Bronchial epithelial cell (primary cell): ENCODE data around the gene NRSN2. TPM values are rescaled to one million over a fixed set of nuclear protein-coding genes. Genes with fewer than 3 reads are reported as not detected.
A peak's percentile ranks its signal among the peaks of the same experiment; 100 is the strongest.

Source experiments
- DNase-seq: peaks from one replicate; pipeline ENCODE4 v3.0.0-alpha.2; 2010; ENCODE audit warnings: low read depth
- FAIRE-seq: peaks from 2 replicates; lab custom pipeline; 2011; peaks lifted over from hg19 to GRCh38; lab: Jason Lieb, UNC
- H3K27me3 ChIP-seq: 2 replicates; pipeline ENCODE4 v1.5.1; 2011; ENCODE audit warnings: low read length; ENCODE audit not compliant: control insufficient read depth, insufficient read depth
- H3K36me3 ChIP-seq: 2 replicates; pipeline ENCODE4 v1.5.1; 2011; ENCODE audit warnings: low read length; ENCODE audit not compliant: control insufficient read depth, insufficient read depth
- H3K4me3 ChIP-seq: 2 replicates; pipeline ENCODE4 v1.5.1; 2011; ENCODE audit warnings: mild to moderate bottlenecking, low read depth, low read length, control low read depth
- total RNA-seq: library from RNA; depleted of rRNA; stranded (reverse); fragments of >200 nt; gene quantifications from 2 replicates; pipeline ENCODE4 v1.2.1, GENCODE V29; 2014
- TF ChIP-seq, protein P1 (sequence below): IDR thresholded peaks from 2 replicates; pipeline ENCODE4 v1.5.1; 2011; ENCODE audit warnings: mild to moderate bottlenecking, moderate library complexity, low read length, control low read depth, inconsistent platforms; ENCODE audit not compliant: insufficient read depth, severe bottlenecking

The NRSN2 gene
- total RNA-seq, 1 donor from 2014 or later: 2.1 TPM

DNA sequence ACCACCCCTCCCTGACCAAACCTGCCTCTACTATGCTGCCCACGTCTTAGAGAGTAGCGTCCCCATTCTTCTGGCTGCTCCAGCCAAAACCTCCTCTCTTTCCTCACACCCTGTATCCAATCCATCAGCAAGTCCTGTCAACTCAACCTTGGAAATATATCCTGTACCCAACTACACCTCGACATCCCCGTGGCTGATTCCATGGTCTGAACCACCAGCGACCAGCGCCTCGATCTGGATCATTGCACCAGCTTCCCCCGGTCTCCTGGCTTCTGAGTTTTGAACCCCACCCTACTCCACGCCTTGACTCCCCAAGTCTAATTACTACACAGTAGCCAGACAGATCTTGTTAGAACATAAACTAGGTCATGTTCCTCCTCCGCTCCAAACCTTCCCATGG, 9.8 kb downstream of the NRSN2 start:
- DNase-seq (no peak), FAIRE-seq (no peak)
- Histone ChIP-seq H3K27me3 (no peaks in the 10 kb centered on the region), H3K4me3 (no peak overlapping the region), H3K36me3 (no peaks in the 10 kb centered on the region)
- TF ChIP-seq, protein P1, sequence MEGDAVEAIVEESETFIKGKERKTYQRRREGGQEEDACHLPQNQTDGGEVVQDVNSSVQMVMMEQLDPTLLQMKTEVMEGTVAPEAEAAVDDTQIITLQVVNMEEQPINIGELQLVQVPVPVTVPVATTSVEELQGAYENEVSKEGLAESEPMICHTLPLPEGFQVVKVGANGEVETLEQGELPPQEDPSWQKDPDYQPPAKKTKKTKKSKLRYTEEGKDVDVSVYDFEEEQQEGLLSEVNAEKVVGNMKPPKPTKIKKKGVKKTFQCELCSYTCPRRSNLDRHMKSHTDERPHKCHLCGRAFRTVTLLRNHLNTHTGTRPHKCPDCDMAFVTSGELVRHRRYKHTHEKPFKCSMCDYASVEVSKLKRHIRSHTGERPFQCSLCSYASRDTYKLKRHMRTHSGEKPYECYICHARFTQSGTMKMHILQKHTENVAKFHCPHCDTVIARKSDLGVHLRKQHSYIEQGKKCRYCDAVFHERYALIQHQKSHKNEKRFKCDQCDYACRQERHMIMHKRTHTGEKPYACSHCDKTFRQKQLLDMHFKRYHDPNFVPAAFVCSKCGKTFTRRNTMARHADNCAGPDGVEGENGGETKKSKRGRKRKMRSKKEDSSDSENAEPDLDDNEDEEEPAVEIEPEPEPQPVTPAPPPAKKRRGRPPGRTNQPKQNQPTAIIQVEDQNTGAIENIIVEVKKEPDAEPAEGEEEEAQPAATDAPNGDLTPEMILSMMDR: no peak

DNA sequence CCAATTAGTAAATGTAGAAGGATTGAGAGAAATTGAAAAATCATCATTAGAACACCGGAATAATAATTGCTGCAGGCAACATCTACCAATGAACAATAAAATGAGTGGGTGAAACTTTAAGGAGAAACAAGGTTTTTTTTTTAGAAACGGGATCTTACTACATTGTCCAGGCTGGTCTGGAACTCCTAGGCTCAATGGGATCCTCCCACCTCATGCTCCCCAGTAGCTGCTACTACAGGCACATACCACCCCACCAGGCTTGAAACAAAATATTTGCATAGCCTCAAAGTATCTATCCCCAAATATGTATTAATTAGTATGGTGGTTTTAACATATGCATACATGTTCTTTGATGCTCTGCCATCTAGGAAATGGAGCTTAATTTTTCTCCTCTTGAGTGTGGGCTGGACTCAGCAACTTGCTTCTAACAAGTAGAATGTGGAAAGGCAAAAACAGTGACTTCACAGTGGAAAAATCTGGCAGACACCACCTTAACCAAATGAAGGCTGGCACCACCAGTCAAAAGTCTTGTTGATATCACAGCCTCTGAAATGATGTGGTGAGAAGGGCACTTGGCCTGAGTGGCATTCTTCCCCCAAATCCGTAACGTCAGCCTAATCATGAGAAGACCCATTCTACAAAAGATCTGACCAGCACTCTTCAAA, 12.1 kb downstream of the NRSN2 start:
- TF ChIP-seq, protein P1: no peak
- Histone ChIP-seq H3K4me3 (no peak overlapping the region), H3K36me3 (no peaks in the 10 kb centered on the region), H3K27me3 (no peaks in the 10 kb centered on the region)
- DNase-seq (no peak), FAIRE-seq (no peak)

DNA sequence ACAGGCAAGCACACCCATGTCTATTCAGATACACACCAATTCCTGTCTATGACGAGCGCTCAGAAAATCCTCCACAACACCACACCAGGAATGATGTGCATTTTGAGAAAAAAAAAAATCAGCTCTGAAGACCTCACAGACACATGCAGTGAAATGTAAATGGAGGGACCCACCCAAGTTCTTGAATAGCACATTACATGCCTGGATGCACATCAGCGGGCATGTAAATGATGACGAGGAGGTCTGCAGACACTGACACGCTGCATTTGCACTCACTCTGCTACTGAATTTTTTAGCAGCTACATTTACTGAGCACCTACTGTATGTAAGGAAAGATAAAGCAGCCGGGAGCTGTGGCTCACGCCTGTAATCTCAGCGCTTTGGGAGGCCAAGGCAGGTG, 14.7 kb downstream of the NRSN2 start:
- no peak for DNase-seq
- FAIRE-seq: no peak
- H3K27me3 ChIP-seq: no peaks in the 10 kb centered on the region
- TF ChIP-seq, protein P1: no peak
- no peaks in the 10 kb centered on the region for H3K36me3 ChIP-seq
- no peak overlapping the region for H3K4me3 ChIP-seq

DNA sequence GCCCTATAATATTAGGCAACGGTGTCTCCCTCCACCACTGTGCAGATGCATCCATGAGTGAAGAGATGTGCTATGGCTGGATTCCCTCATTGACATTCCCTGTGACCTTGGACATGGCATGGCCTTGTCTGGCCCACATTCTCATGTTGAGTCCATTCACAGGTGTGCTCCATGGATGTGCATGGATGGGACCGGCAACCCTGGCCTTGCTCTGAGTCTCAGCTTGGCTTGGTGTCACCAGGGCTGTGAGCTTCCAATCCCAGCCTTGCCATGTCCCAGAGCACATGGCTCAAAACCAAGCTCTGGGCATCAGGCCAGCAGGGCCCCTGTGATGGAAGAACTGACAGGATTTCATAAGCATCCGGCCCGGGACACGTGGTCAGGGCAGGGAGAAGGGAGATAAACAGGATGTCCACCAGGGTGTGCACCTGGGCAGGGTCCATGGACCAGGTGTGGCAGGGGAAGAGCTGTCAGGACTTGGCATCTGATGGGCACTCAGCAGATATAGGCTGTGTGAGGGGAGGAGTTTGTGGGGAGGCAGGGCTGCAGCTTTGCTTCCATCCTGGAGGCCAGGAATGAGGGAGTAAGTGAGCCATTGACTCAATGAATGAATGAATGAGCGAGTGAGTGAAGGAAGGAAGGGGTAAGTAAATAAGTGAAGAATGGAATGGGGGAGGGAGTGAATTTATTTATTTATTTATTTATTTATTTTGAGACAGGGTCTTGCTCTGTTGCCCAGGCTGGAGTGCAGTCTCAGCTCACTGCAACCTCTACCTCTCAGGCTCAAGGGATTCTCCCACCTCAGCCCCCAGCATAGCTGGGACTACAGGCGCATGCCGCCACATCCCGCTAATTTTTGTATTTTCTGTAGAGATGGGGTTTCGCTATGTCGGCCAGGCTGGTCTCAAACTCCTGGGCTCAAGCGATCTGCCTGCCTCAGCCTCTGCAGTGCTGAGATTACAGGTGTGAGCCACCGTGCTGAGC, 15.7 kb downstream of the NRSN2 start:
- no peaks in the 10 kb centered on the region for H3K36me3 ChIP-seq
- TF ChIP-seq, protein P1: peak; percentile 87
- H3K27me3 ChIP-seq: no peaks in the 10 kb centered on the region
- DNase-seq: peak; percentile 89
- no peak overlapping the region for H3K4me3 ChIP-seq
- FAIRE-seq: peak; percentile 88

DNA sequence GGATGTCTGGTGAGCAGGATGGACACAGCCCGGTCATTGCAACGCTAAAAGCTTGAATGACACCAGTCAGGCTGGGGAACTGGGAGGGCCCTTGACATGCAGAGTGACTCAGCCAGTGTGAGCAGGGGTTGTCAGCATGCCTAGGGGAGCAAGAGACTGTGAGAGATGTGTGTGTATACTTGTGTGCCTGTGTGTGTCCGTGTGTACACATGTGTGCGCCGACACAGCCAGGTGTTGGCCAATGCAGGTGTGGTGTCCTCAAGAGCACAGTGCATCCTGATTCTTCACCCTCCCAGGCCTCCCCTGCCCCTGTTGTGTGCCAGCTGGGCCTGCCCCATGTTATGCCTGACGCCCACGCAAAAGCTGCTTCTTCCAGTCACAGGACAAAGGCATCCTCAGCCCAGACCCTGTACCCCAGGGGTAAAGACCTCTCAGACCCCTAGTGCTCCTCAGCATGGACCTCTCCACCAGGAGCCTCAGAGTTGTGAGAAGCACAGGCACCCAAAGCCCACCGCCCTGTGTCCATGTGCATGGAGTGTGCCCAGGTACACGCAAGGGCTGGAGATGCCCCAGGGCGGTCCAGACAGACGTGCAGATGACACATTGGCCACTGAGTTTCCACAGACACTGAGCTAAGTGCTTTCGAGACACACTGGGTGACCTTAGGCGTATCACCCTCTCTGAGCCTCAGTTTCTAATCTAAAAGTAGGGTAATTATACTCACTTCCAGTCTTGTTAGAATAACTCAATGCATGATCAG, 16.6 kb downstream of the NRSN2 start:
- Histone ChIP-seq H3K4me3 (no peak overlapping the region), H3K36me3 (no peaks in the 10 kb centered on the region), H3K27me3 (no peaks in the 10 kb centered on the region)
- FAIRE-seq: no peak
- TF ChIP-seq, protein P1: no peak
- peak; percentile 72 for DNase-seq
